Activated CD8-positive, alpha-beta memory T cell treated with anti-CD3 and anti-CD28 coated beads, Interleukin-2, amount 10 ng/mL, durations not matched to agents 7 days and 5 days (primary cell): ENCODE results near the gene EPGN. TPM values are rescaled to one million over a fixed set of nuclear protein-coding genes. Genes with fewer than 3 reads are reported as not detected.

ENCODE experiments used
- ATAC-seq: fragments of 150-1000 bp; cut with Tn5 transposase; one replicate; pipeline ENCODE4 v1.10.0; 2021; ENCODE audit warnings: moderate library complexity
- CTCF ChIA-PET: fragments of 350-600 bp; sonication (Branson Sonifier 250); formaldehyde crosslinking; loops from one replicate; lab custom pipeline; 2021; ENCODE audit warnings: antibody characterized with exemption; lab: Charles Lee
- DNase-seq: peaks from one replicate; pipeline ENCODE4 v3.0.0-alpha.2; 2020
- H3K27ac Mint-ChIP-seq: one replicate; pipeline ENCODE4 v1.8.0; 2021; ENCODE audit warnings: mild to moderate bottlenecking, mixed read lengths
- H3K27me3 Mint-ChIP-seq: one replicate; pipeline ENCODE4 v1.8.0; 2021; ENCODE audit warnings: mixed read lengths
- H3K36me3 Mint-ChIP-seq: one replicate; pipeline ENCODE4 v1.8.0; 2021; ENCODE audit warnings: mild to moderate bottlenecking, mixed read lengths
- H3K4me1 Mint-ChIP-seq: one replicate; pipeline ENCODE4 v1.8.0; 2021; ENCODE audit warnings: mixed read lengths
- H3K4me3 Mint-ChIP-seq: one replicate; pipeline ENCODE4 v1.8.0; 2021; ENCODE audit warnings: mild to moderate bottlenecking, moderate library complexity, mixed read lengths
- H3K9me3 Mint-ChIP-seq: one replicate; pipeline ENCODE4 v1.8.0; 2022; ENCODE audit warnings: low read depth, mixed read lengths
- total RNA-seq, 2 experiments: library from RNA; stranded (reverse); gene quantifications; one replicate each; pipeline ENCODE4 v1.2.3, GENCODE V29; 2021

EPGN gene
- total RNA-seq: not detected

GRCh38 chr4:74308215-74308614 lies at the start of gene EPGN:
EPGN (plus strand) TSS chr4:74308470; CDS start chr4:74308534, 64 bp downstream.
- no peak for ATAC-seq
- DNase-seq: no peak
- peaks cover 5% of the 10 kb centered on the region for H3K4me1 Mint-ChIP-seq
- H3K4me3 Mint-ChIP-seq: no peak within 1 kb of the TSS
- H3K9me3 Mint-ChIP-seq: no peaks in the 10 kb centered on the region
- no peaks in the 10 kb centered on the region for H3K27me3 Mint-ChIP-seq
- CTCF ChIA-PET: interaction anchor here (0.9 kb wide), 1 partner anchor 80 kb away, joined by 4 read pairs; no protein-coding TSS in a partner anchor
- no peak within 1 kb of the TSS for H3K27ac Mint-ChIP-seq
- H3K36me3 Mint-ChIP-seq: no peaks in the 10 kb centered on the region

GRCh38 chr4:74258963-74259362 lies 49.3 kb upstream of the EPGN start:
- H3K9me3 Mint-ChIP-seq: no peaks in the 10 kb centered on the region
- ATAC-seq (no peak), DNase-seq (no peak)
- CTCF ChIA-PET: no interaction called here
- no peaks in the 10 kb centered on the region for H3K4me1 Mint-ChIP-seq
- no peaks in the 10 kb centered on the region for H3K27me3 Mint-ChIP-seq
- H3K27ac Mint-ChIP-seq: no peak overlapping the region
- no peaks in the 10 kb centered on the region for H3K36me3 Mint-ChIP-seq
- no peak overlapping the region for H3K4me3 Mint-ChIP-seq

- Mint-ChIP-seq H3K4me1 (no peaks in the 10 kb centered on the region), H3K9me3 (no peaks in the 10 kb centered on the region), H3K27me3 (no peaks in the 10 kb centered on the region), H3K36me3 (no peaks in the 10 kb centered on the region), H3K4me3 (no peak overlapping the region), H3K27ac (no peak overlapping the region)
- CTCF ChIA-PET: no interaction called here
- ATAC-seq (no peak), DNase-seq (no peak)
Measured at GRCh38 chr4:74260036-74260435, 48.2 kb upstream of the EPGN start.

- DNase-seq (no peak), ATAC-seq (no peak)
- no peak overlapping the region for H3K27ac Mint-ChIP-seq
- peaks cover 4% of the 10 kb centered on the region for H3K4me1 Mint-ChIP-seq
- no peak overlapping the region for H3K4me3 Mint-ChIP-seq
- H3K36me3 Mint-ChIP-seq: no peaks in the 10 kb centered on the region
- no peaks in the 10 kb centered on the region for H3K27me3 Mint-ChIP-seq
- H3K9me3 Mint-ChIP-seq: no peaks in the 10 kb centered on the region
- CTCF ChIA-PET: interaction anchor here (0.6 kb wide), 1 partner anchor 1202 kb away, joined by 3 read pairs; no protein-coding TSS in a partner anchor
Measured at GRCh38 chr4:74262522-74262921, 45.7 kb upstream of the EPGN start.

GRCh38 chr4:74263551-74263950 lies 44.7 kb upstream of the EPGN start:
- Mint-ChIP-seq H3K4me3 (no peak overlapping the region), H3K4me1 (peaks cover 14% of the 10 kb centered on the region), H3K36me3 (no peaks in the 10 kb centered on the region), H3K27ac (no peak overlapping the region), H3K9me3 (no peaks in the 10 kb centered on the region), H3K27me3 (no peaks in the 10 kb centered on the region)
- CTCF ChIA-PET: no interaction called here
- ATAC-seq: no peak
- DNase-seq: no peak

- ATAC-seq (no peak), DNase-seq (no peak)
- CTCF ChIA-PET: no interaction called here
- H3K4me3 Mint-ChIP-seq: no peak overlapping the region
- no peaks in the 10 kb centered on the region for H3K36me3 Mint-ChIP-seq
- peaks cover 14% of the 10 kb centered on the region for H3K4me1 Mint-ChIP-seq
- no peak overlapping the region for H3K27ac Mint-ChIP-seq
- H3K9me3 Mint-ChIP-seq: no peaks in the 10 kb centered on the region
- no peaks in the 10 kb centered on the region for H3K27me3 Mint-ChIP-seq
Measured at GRCh38 chr4:74266081-74266480, 42.2 kb upstream of the EPGN start.

GRCh38 chr4:74267998-74268606 lies 40.2 kb upstream of the EPGN start:
- CTCF ChIA-PET: interaction anchor here (1.3 kb wide), 1 partner anchor 40 kb away, joined by 3 read pairs; no protein-coding TSS in a partner anchor
- H3K36me3 Mint-ChIP-seq: no peaks in the 10 kb centered on the region
- peaks cover 14% of the 10 kb centered on the region for H3K4me1 Mint-ChIP-seq
- no peaks in the 10 kb centered on the region for H3K9me3 Mint-ChIP-seq
- no peak overlapping the region for H3K27ac Mint-ChIP-seq
- H3K27me3 Mint-ChIP-seq: no peaks in the 10 kb centered on the region
- no peak overlapping the region for H3K4me3 Mint-ChIP-seq
- ATAC-seq (no peak), DNase-seq (no peak)

- Mint-ChIP-seq H3K9me3 (no peaks in the 10 kb centered on the region), H3K4me1 (peaks cover 14% of the 10 kb centered on the region), H3K27ac (no peak overlapping the region), H3K36me3 (no peaks in the 10 kb centered on the region), H3K4me3 (no peak overlapping the region), H3K27me3 (no peaks in the 10 kb centered on the region)
- ATAC-seq (no peak), DNase-seq (no peak)
- CTCF ChIA-PET: interaction anchor here (1.3 kb wide), 1 partner anchor 40 kb away, joined by 3 read pairs; no protein-coding TSS in a partner anchor
Measured at GRCh38 chr4:74268643-74269042, 39.6 kb upstream of the EPGN start.

- H3K4me1 Mint-ChIP-seq: no peaks in the 10 kb centered on the region
Measured at GRCh38 chr4:74278490-74278889, 29.8 kb upstream of the EPGN start.

GRCh38 chr4:74279716-74280115 lies 28.6 kb upstream of the EPGN start:
- no peak for ATAC-seq
- H3K36me3 Mint-ChIP-seq: no peaks in the 10 kb centered on the region
- H3K27me3 Mint-ChIP-seq: no peaks in the 10 kb centered on the region
- no peak overlapping the region for H3K27ac Mint-ChIP-seq
- no peaks in the 10 kb centered on the region for H3K4me1 Mint-ChIP-seq
- no peak for DNase-seq
- CTCF ChIA-PET: no interaction called here
- no peak overlapping the region for H3K4me3 Mint-ChIP-seq
- no peaks in the 10 kb centered on the region for H3K9me3 Mint-ChIP-seq

More at GRCh38 chr4:74278490-74278889, 29.8 kb upstream of the EPGN start:
- Mint-ChIP-seq H3K27me3 (no peaks in the 10 kb centered on the region), H3K4me3 (no peak overlapping the region), H3K9me3 (no peaks in the 10 kb centered on the region), H3K27ac (no peak overlapping the region), H3K36me3 (no peaks in the 10 kb centered on the region)
- no peak for ATAC-seq
- CTCF ChIA-PET: interaction anchor here (1.0 kb wide), 1 partner anchor 41 kb away, joined by 3 read pairs; no protein-coding TSS in a partner anchor
- no peak for DNase-seq

GRCh38 chr4:74282926-74283325 lies 25.3 kb upstream of the EPGN start:
- Mint-ChIP-seq H3K9me3 (no peaks in the 10 kb centered on the region), H3K27me3 (no peaks in the 10 kb centered on the region), H3K36me3 (no peaks in the 10 kb centered on the region), H3K4me3 (no peak overlapping the region), H3K27ac (no peak overlapping the region), H3K4me1 (no peaks in the 10 kb centered on the region)
- ATAC-seq: no peak
- CTCF ChIA-PET: no interaction called here
- no peak for DNase-seq

- Mint-ChIP-seq H3K9me3 (no peaks in the 10 kb centered on the region), H3K4me3 (no peak overlapping the region), H3K4me1 (no peaks in the 10 kb centered on the region), H3K27me3 (no peaks in the 10 kb centered on the region), H3K27ac (no peak overlapping the region), H3K36me3 (no peaks in the 10 kb centered on the region)
- CTCF ChIA-PET: no interaction called here
- no peak for ATAC-seq
- no peak for DNase-seq
Measured at GRCh38 chr4:74283614-74284013, 24.7 kb upstream of the EPGN start.

- Mint-ChIP-seq H3K9me3 (no peaks in the 10 kb centered on the region), H3K36me3 (no peaks in the 10 kb centered on the region), H3K4me1 (no peaks in the 10 kb centered on the region), H3K27me3 (no peaks in the 10 kb centered on the region), H3K27ac (no peak overlapping the region), H3K4me3 (no peak overlapping the region)
- CTCF ChIA-PET: no interaction called here
- no peak for DNase-seq
- ATAC-seq: no peak
Measured at GRCh38 chr4:74284053-74284452, 24.2 kb upstream of the EPGN start.

GRCh38 chr4:74287164-74287563 lies 21.1 kb upstream of the EPGN start:
- Mint-ChIP-seq H3K4me1 (no peaks in the 10 kb centered on the region), H3K27me3 (no peaks in the 10 kb centered on the region), H3K9me3 (no peaks in the 10 kb centered on the region), H3K4me3 (no peak overlapping the region), H3K36me3 (no peaks in the 10 kb centered on the region), H3K27ac (no peak overlapping the region)
- no peak for ATAC-seq
- CTCF ChIA-PET: no interaction called here
- no peak for DNase-seq
